ENCODE results near the gene RAB7B.

The RAB7B gene

GRCh38 chr1:205955499-205955898, 47.7 kb downstream of the RAB7B start:
- Histone ChIP-seq H2AFZ (ENCODE audit: low read depth, low read length, severe bottlenecking) (no peak overlapping the region), H3K4me2 (ENCODE audit: low read depth, low read length, poor library complexity, severe bottlenecking) (no peak overlapping the region), H4K20me1 (ENCODE audit: low read depth, low read length) (no peaks in the 10 kb centered on the region), H3F3A (ENCODE audit: insufficient read depth) (no peaks in the 10 kb centered on the region), H3K36me3 (ENCODE audit: low read length) (no peaks in the 10 kb centered on the region), H3K27ac (ENCODE audit: low read depth, low read length) (no peak overlapping the region), H3K79me2 (ENCODE audit: insufficient read depth, low read length) (no peaks in the 10 kb centered on the region), H3K9me2 (replicated peaks; ENCODE audit: insufficient read depth, low read length) (no peaks in the 10 kb centered on the region), H3K4me3 (ENCODE audit: insufficient read depth, low read length, poor library complexity, severe bottlenecking) (no peak overlapping the region), H3K27me3 (ENCODE audit: low read length) (no peaks in the 10 kb centered on the region), H3K9me3 (ENCODE audit: insufficient read depth, low read length) (no peaks in the 10 kb centered on the region), H3K9ac (ENCODE audit: low read length) (no peak overlapping the region)
- TF ChIP-seq EZH2phosphoT487 (conservative IDR thresholded peaks at IDR 0.05; ENCODE audit: low read length) = no peak
- no peak for TF ChIP-seq CTCF (IDR thresholded peaks at IDR 0.05; ENCODE audit: insufficient read depth, low read length, poor library complexity, severe bottlenecking)

- no peaks in the 10 kb centered on the region for H3K9me2 ChIP-seq (replicated peaks; ENCODE audit: insufficient read depth, low read length)
- no peaks in the 10 kb centered on the region for H3K27me3 ChIP-seq (ENCODE audit: low read length)
- H3K4me2 ChIP-seq (ENCODE audit: low read depth, low read length, poor library complexity, severe bottlenecking) = no peak overlapping the region
- no peak overlapping the region for H3K27ac ChIP-seq (ENCODE audit: low read depth, low read length)
- no peaks in the 10 kb centered on the region for H3K79me2 ChIP-seq (ENCODE audit: insufficient read depth, low read length)
- H2AFZ ChIP-seq (ENCODE audit: low read depth, low read length, severe bottlenecking) = no peak overlapping the region
- H3F3A ChIP-seq (ENCODE audit: insufficient read depth) = no peaks in the 10 kb centered on the region
- no peak for TF ChIP-seq EZH2phosphoT487 (conservative IDR thresholded peaks at IDR 0.05; ENCODE audit: low read length)
- TF ChIP-seq CTCF (IDR thresholded peaks at IDR 0.05; ENCODE audit: insufficient read depth, low read length, poor library complexity, severe bottlenecking) = no peak
- no peaks in the 10 kb centered on the region for H3K36me3 ChIP-seq (ENCODE audit: low read length)
- H3K9ac ChIP-seq (ENCODE audit: low read length) = no peak overlapping the region
- H3K4me3 ChIP-seq (ENCODE audit: insufficient read depth, low read length, poor library complexity, severe bottlenecking) = no peak overlapping the region
- H4K20me1 ChIP-seq (ENCODE audit: low read depth, low read length) = no peaks in the 10 kb centered on the region
- H3K9me3 ChIP-seq (ENCODE audit: insufficient read depth, low read length) = no peaks in the 10 kb centered on the region
Measured at GRCh38 chr1:205954819-205955404, 48.3 kb downstream of the RAB7B start.

DNA sequence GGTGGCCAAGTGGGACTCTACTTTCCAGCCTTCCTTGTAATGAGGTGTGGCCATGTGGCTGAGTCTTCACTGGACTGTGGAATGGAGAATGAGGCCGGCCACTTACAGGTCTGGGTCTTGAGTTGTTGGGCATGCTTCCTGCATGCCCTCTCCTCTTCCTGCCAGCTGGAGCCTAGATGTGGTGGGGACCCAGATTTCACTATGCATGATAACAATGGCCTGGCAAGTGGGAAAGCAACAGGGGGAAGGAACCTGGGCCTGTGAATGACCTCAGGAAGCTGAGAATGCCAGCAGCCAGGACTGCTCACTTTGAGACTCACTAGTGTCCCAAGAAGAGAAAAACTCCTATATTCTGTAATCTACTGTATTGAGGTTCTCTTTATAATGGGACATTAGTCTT, 51.4 kb downstream of the RAB7B start:
- Histone ChIP-seq H3K4me2 (ENCODE audit: low read depth, low read length, poor library complexity, severe bottlenecking) (no peak overlapping the region), H3K36me3 (ENCODE audit: low read length) (no peaks in the 10 kb centered on the region), H3K27ac (ENCODE audit: low read depth, low read length) (no peak overlapping the region), H3K9ac (ENCODE audit: low read length) (no peak overlapping the region), H3K9me3 (ENCODE audit: insufficient read depth, low read length) (no peaks in the 10 kb centered on the region), H3F3A (ENCODE audit: insufficient read depth) (no peaks in the 10 kb centered on the region), H4K20me1 (ENCODE audit: low read depth, low read length) (no peaks in the 10 kb centered on the region), H2AFZ (ENCODE audit: low read depth, low read length, severe bottlenecking) (no peak overlapping the region), H3K9me2 (replicated peaks; ENCODE audit: insufficient read depth, low read length) (no peaks in the 10 kb centered on the region), H3K79me2 (ENCODE audit: insufficient read depth, low read length) (no peaks in the 10 kb centered on the region), H3K27me3 (ENCODE audit: low read length) (no peaks in the 10 kb centered on the region), H3K4me3 (ENCODE audit: insufficient read depth, low read length, poor library complexity, severe bottlenecking) (no peak overlapping the region)
- TF ChIP-seq CTCF (IDR thresholded peaks at IDR 0.05; ENCODE audit: insufficient read depth, low read length, poor library complexity, severe bottlenecking) = no peak
- TF ChIP-seq EZH2phosphoT487 (conservative IDR thresholded peaks at IDR 0.05; ENCODE audit: low read length) = no peak
